SU-DHL-6 (cell line): ENCODE results near the gene MRPS18B.

ENCODE experiments used
- H2AFZ ChIP-seq: fragments of 200-600 bp; sonication (generic); 2 replicates; pipeline ENCODE4 v1.6.1; 2014; ENCODE audit warnings: low read depth, mild to moderate bottlenecking, moderate library complexity, mixed read lengths, antibody characterized with exemption, low read length; ENCODE audit not compliant: severe bottlenecking
- H3F3A ChIP-seq: fragments of 200-600 bp; shearing (Covaris generic); 2 replicates; pipeline ENCODE4 v1.6.0; 2016; ENCODE audit warnings: antibody characterized with exemption, mild to moderate bottlenecking; ENCODE audit not compliant: insufficient read depth
- H3K27ac ChIP-seq: fragments of 200-600 bp; sonication (generic); 2 replicates; pipeline ENCODE4 v1.5.1; 2016; ENCODE audit warnings: low read depth, mild to moderate bottlenecking, low read length, moderate library complexity, mixed read lengths
- H3K27me3 ChIP-seq: fragments of 200-600 bp; sonication (generic), shearing (Covaris generic); 2 replicates; pipeline ENCODE4 v1.6.0; 2014; ENCODE audit warnings: mild to moderate bottlenecking, low read length
- H3K36me3 ChIP-seq: fragments of 200-600 bp; sonication (generic); 2 replicates; pipeline ENCODE4 v1.6.1; 2014; ENCODE audit warnings: mild to moderate bottlenecking, low read length, mixed read lengths
- H3K4me2 ChIP-seq: fragments of 300-600, 200-600 bp; shearing (Covaris generic), sonication (generic); 2 replicates; pipeline ENCODE4 v1.6.0; 2014; ENCODE audit warnings: low read length, low read depth, mild to moderate bottlenecking; ENCODE audit not compliant: poor library complexity, severe bottlenecking
- H3K4me3 ChIP-seq: fragments of 200-600 bp; sonication (generic); 2 replicates; pipeline ENCODE4 v1.5.1; 2014; ENCODE audit warnings: antibody characterized with exemption, low read length, mild to moderate bottlenecking, mixed read lengths; ENCODE audit not compliant: insufficient read depth, poor library complexity, severe bottlenecking
- H3K79me2 ChIP-seq: fragments of 200-600 bp; sonication (generic); 2 replicates; pipeline ENCODE4 v1.6.1; 2014; ENCODE audit warnings: mild to moderate bottlenecking, low read length, moderate library complexity; ENCODE audit not compliant: insufficient read depth
- H3K9ac ChIP-seq: fragments of 200-600 bp; sonication (generic); 2 replicates; pipeline ENCODE4 v1.7.0; 2014; ENCODE audit warnings: mild to moderate bottlenecking, low read length
- H3K9me2 ChIP-seq: fragments of 200-600 bp; sonication (generic); replicated peaks from 2 replicates; pipeline ENCODE4 v1.6.1; 2014; ENCODE audit warnings: low read length; ENCODE audit not compliant: insufficient read depth
- H3K9me3 ChIP-seq: fragments of 200-600 bp; sonication (generic); 2 replicates; pipeline ENCODE4 v1.6.1; 2014; ENCODE audit warnings: low read length, mixed read lengths; ENCODE audit not compliant: insufficient read depth
- H4K20me1 ChIP-seq: fragments of 200-600 bp; sonication (generic); 2 replicates; pipeline ENCODE4 v1.6.1; 2014; ENCODE audit warnings: low read depth, mild to moderate bottlenecking, antibody characterized with exemption, low read length, moderate library complexity, mixed read lengths
- EZH2phosphoT487 ChIP-seq: fragments of 200-600 bp; sonication (generic), shearing (Covaris generic); conservative IDR thresholded peaks from 2 replicates; pipeline ENCODE4 v1.6.1; 2018; ENCODE audit warnings: mild to moderate bottlenecking, antibody characterized with exemption, low read length, moderate library complexity, mixed read lengths
- TF ChIP-seq, protein P1 (sequence below): fragments of 200-600 bp; sonication (generic); IDR thresholded peaks from one replicate; pipeline ENCODE4 v1.5.1; 2017; ENCODE audit warnings: antibody characterized with exemption, mild to moderate bottlenecking, low read length, moderate library complexity; ENCODE audit not compliant: insufficient read depth, poor library complexity, severe bottlenecking

The MRPS18B gene

DNA sequence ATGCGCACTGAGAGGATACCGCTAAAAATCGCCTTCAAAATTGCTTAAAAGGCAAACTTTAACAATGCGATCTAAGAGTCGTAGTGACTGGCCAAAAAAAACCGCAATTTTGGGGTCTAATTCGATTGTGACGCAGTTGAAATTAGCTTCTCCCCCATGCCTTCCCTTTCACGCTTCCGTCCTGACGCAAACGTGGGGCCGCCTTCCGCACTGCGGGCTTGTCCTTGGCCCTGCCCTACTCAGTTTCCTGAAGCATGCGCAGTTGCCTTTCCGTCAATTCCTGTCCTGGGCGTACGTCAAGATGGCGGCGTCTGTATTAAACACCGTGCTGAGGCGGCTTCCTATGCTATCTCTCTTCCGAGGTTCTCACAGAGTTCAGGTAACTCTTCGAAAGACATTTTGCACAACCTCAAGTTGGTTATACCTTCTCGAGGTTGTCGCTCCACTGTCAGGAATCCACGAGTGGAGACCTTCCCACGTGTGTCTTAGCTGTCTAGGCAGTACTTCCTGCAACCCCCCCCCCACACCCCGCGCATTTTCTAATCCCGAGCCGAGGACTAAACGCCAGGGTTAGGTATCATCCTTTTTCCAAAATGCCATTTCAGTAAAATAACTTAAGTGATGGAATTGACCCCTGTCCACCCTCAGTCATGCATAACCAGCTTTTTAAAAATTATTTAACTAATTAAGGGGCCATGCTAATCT, at the start of gene MRPS18B:
TSS of gene MRPS18B (plus strand) at position 276 of the 705 bp plus-strand sequence. CDS start at position 302, 26 bp downstream.
- no peaks in the 10 kb centered on the region for H3K9me3 ChIP-seq
- peak within 1 kb of the TSS; percentile 5 for H2AFZ ChIP-seq
- peak within 1 kb of the TSS; percentile 93 for H3K9ac ChIP-seq
- peaks cover 27% of the 10 kb centered on the region for H3K36me3 ChIP-seq
- peaks cover 43% of the 10 kb centered on the region for H3F3A ChIP-seq
- H3K27me3 ChIP-seq = no peaks in the 10 kb centered on the region
- peaks cover 47% of the 10 kb centered on the region for H3K79me2 ChIP-seq
- TF ChIP-seq EZH2phosphoT487 = no peak
- TF ChIP-seq, protein P1, sequence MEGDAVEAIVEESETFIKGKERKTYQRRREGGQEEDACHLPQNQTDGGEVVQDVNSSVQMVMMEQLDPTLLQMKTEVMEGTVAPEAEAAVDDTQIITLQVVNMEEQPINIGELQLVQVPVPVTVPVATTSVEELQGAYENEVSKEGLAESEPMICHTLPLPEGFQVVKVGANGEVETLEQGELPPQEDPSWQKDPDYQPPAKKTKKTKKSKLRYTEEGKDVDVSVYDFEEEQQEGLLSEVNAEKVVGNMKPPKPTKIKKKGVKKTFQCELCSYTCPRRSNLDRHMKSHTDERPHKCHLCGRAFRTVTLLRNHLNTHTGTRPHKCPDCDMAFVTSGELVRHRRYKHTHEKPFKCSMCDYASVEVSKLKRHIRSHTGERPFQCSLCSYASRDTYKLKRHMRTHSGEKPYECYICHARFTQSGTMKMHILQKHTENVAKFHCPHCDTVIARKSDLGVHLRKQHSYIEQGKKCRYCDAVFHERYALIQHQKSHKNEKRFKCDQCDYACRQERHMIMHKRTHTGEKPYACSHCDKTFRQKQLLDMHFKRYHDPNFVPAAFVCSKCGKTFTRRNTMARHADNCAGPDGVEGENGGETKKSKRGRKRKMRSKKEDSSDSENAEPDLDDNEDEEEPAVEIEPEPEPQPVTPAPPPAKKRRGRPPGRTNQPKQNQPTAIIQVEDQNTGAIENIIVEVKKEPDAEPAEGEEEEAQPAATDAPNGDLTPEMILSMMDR = no peak
- no peaks in the 10 kb centered on the region for H3K9me2 ChIP-seq
- H3K4me3 ChIP-seq = peak within 1 kb of the TSS; percentile 91
- peak within 1 kb of the TSS; percentile 91 for H3K27ac ChIP-seq
- peak within 1 kb of the TSS; percentile 88 for H3K4me2 ChIP-seq
- H4K20me1 ChIP-seq = no peaks in the 10 kb centered on the region

DNA sequence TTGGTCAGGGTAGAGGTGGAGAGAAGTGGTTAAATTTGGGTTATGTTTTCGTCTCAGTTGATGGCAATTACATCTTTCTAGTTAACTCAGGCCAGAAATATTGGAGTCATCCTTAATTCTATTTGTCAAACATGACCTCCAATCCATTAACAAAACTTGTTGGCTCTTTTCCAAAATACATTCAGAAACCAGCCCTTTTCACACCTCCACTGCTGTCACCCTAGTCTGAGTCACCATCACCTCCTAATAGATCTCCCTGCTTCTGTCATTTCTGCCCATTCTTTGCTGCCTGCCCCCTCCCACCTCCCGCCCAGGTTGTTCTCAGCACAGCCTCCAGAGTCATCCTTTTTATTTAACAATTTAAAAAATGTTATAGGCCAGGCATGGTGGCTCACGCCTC, 49.4 kb upstream of the MRPS18B start:
- Histone ChIP-seq H3F3A (peaks cover 25% of the 10 kb centered on the region), H3K79me2 (peaks cover 19% of the 10 kb centered on the region), H3K4me2 (no peak overlapping the region), H3K4me3 (no peak overlapping the region), H3K9me2 (no peaks in the 10 kb centered on the region), H3K36me3 (no peaks in the 10 kb centered on the region), H3K27me3 (no peaks in the 10 kb centered on the region), H3K9me3 (no peaks in the 10 kb centered on the region), H4K20me1 (peaks cover 13% of the 10 kb centered on the region; the same call in 1 of the 2 replicates), H3K9ac (no peak overlapping the region), H3K27ac (no peak overlapping the region), H2AFZ (no peak overlapping the region)
- TF ChIP-seq, protein P1 = no peak
- no peak for TF ChIP-seq EZH2phosphoT487

DNA sequence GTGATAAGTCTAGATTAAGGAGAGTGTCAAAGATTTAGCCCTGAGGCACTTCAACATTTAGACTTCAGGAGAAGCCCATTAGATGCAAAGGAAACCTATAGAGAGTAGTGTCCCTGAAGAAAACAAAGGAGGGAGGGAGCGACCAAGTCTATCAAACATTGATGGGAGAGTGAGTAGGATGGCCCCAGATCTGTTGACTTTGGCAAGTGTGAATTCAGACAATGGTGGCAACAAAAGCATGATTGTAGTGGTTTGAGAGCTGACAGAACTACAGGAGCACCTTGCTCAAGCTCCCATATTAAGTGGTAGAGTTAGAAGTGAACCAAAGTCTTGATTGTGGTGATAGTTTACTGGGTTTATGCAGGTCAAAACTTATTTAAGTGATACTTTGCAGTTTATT, 47.4 kb upstream of the MRPS18B start:
- Histone ChIP-seq H3K27ac (no peak overlapping the region), H3K9ac (peak overlapping the region; percentile 74), H3K4me2 (peak overlapping the region; percentile 76), H3K9me2 (no peaks in the 10 kb centered on the region), H3K36me3 (no peaks in the 10 kb centered on the region), H3K79me2 (peaks cover 39% of the 10 kb centered on the region), H3K9me3 (no peaks in the 10 kb centered on the region), H2AFZ (peak overlapping the region; percentile 95), H3F3A (peaks cover 14% of the 10 kb centered on the region; the same call in 1 of the 2 replicates), H4K20me1 (peaks cover 25% of the 10 kb centered on the region; the same call in 1 of the 2 replicates), H3K4me3 (peak overlapping the region; percentile 87), H3K27me3 (no peaks in the 10 kb centered on the region)
- TF ChIP-seq EZH2phosphoT487 = no peak
- TF ChIP-seq, protein P1 = no peak
